ENCODE measurements around the gene SNED1.

SNED1 gene

DNA sequence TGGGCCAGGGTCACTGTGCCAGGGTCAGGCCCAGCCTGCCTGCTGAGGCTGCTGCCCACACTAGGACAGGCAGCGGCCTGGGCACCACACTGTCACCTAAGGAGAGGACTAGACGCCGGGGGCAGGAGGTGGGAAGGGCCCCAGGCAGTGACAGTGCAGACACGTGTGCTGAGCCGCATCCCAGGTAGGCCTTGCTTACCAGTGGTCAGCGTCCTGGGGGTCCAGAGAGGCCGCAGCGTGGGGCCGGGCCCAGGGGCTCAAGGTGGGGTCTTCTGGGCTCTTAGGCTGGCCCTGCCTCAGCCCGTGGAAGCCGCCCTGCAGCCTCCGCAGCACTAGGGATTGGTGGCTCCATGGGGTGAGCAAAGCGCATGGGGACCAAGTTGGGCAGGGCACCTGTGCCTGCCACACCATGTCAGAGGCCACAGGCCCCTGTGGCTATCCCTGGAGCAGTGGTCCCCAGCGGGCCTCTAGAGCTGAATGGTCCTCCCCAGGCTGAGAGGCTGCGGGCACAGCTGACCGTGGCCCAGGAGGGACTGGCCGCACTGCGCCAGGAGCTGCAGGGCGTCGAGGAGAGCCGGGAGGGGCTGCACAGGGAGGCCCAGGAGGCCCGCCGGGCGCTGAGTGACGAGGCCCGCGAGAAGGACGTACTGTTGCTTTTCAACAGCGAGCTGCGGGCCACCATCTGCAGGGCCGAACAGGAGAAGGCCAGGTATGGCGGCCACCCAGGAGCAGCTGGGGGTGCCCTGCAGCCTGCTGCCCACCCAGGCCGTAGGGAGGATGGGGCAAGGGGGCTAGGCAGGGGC is 35.2 kb upstream of the SNED1 start:
- H3K27me3 ChIP-seq (ENCODE audit: insufficient read depth, poor library complexity, severe bottlenecking): no peaks in the 10 kb centered on the region
- DNase-seq (ENCODE audit: low read depth in 1 of 2, low spot score in 1 of 2): no peak
- H3K4me3 ChIP-seq (replicated peaks; ENCODE audit: insufficient read depth, low read length): no peak overlapping the region
- no peak for TF ChIP-seq GABPA (IDR thresholded peaks at IDR 0.05; ENCODE audit: low read depth)
- TF ChIP-seq POLR2AphosphoS5 (IDR thresholded peaks at IDR 0.05; ENCODE audit: low read depth): no peak
- TF ChIP-seq REST (IDR thresholded peaks at IDR 0.05; ENCODE audit: insufficient replicate concordance, low read depth): no peak
- TF ChIP-seq, protein P1, sequence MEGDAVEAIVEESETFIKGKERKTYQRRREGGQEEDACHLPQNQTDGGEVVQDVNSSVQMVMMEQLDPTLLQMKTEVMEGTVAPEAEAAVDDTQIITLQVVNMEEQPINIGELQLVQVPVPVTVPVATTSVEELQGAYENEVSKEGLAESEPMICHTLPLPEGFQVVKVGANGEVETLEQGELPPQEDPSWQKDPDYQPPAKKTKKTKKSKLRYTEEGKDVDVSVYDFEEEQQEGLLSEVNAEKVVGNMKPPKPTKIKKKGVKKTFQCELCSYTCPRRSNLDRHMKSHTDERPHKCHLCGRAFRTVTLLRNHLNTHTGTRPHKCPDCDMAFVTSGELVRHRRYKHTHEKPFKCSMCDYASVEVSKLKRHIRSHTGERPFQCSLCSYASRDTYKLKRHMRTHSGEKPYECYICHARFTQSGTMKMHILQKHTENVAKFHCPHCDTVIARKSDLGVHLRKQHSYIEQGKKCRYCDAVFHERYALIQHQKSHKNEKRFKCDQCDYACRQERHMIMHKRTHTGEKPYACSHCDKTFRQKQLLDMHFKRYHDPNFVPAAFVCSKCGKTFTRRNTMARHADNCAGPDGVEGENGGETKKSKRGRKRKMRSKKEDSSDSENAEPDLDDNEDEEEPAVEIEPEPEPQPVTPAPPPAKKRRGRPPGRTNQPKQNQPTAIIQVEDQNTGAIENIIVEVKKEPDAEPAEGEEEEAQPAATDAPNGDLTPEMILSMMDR (IDR thresholded peaks at IDR 0.05; ENCODE audit: insufficient read depth, low read length): no peak
- no peak for TF ChIP-seq SPI1 (IDR thresholded peaks at IDR 0.05; ENCODE audit: borderline replicate concordance, low read depth)
- no peak overlapping the region for H3K27ac ChIP-seq (replicated peaks)

GRCh38 chr2:240963868-240964703 is 34.3 kb upstream of the SNED1 start:
- TF ChIP-seq SPI1 (IDR thresholded peaks at IDR 0.05; ENCODE audit: borderline replicate concordance, low read depth) (no peak), GABPA (IDR thresholded peaks at IDR 0.05; ENCODE audit: low read depth) (no peak), POLR2AphosphoS5 (IDR thresholded peaks at IDR 0.05; ENCODE audit: low read depth) (no peak), REST (IDR thresholded peaks at IDR 0.05; ENCODE audit: insufficient replicate concordance, low read depth) (no peak)
- TF ChIP-seq, protein P1 (IDR thresholded peaks at IDR 0.05; ENCODE audit: insufficient read depth, low read length): no peak
- H3K27ac ChIP-seq (replicated peaks): peak overlapping the region; percentile 83
- DNase-seq (ENCODE audit: low read depth in 1 of 2, low spot score in 1 of 2): no peak

DNA sequence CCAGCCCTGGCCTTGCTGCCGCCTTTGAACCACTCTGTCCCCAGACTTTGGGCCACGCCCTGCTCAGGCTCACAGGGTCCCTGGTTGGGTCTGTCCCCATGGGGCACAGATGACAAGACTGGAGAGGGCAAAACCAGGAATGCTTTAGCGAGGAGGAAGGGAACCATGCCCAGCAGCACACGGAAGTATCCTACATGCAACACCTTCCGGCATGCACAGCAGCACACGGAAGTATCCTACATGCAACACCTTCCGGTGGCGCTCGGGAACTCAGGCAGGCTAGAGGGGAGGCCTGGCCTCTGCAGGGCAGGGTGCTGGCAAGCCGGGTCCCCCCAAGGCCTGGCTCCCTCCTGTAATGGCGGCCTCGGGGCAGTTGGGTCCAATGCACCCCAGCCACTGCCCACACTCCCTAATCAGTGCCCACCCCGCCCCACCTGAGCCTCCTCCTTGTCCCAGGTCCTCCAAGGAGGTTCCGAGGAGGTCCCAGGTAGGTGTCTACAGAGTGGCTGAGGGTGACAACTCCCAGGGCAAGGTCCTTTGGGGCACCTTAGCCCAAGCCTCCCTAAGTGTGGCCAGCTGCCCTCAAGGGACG is 33.6 kb upstream of the SNED1 start:
- DNase-seq (ENCODE audit: low read depth in 1 of 2, low spot score in 1 of 2): peak in 1 of 2 experiments; percentile 82
- Histone ChIP-seq H3K4me3 (replicated peaks; ENCODE audit: insufficient read depth, low read length) (no peak overlapping the region), H3K27me3 (ENCODE audit: insufficient read depth, poor library complexity, severe bottlenecking) (no peaks in the 10 kb centered on the region), H3K27ac (replicated peaks) (peak overlapping the region; percentile 83)
- TF ChIP-seq POLR2AphosphoS5 (IDR thresholded peaks at IDR 0.05; ENCODE audit: low read depth): 0 out of 2 replicates have a peak, but pooled peaks have one; percentile 26
- no peak for TF ChIP-seq REST (IDR thresholded peaks at IDR 0.05; ENCODE audit: insufficient replicate concordance, low read depth)
- peak; percentile 92 for TF ChIP-seq GABPA (IDR thresholded peaks at IDR 0.05; ENCODE audit: low read depth)

More at GRCh38 chr2:240963868-240964703, 34.3 kb upstream of the SNED1 start:
- Histone ChIP-seq H3K4me3 (replicated peaks; ENCODE audit: insufficient read depth, low read length) (no peak overlapping the region), H3K27me3 (ENCODE audit: insufficient read depth, poor library complexity, severe bottlenecking) (no peaks in the 10 kb centered on the region)
